Cerebellar cortex (tissue), 1 donor: ENCODE measurements around the gene PRRC2C.
A peak's percentile ranks its signal among the peaks of the same experiment; 100 is the strongest.
"Not testable (repeated sequence)": the region's sequence is repeated elsewhere in the genome, so short reads cannot be mapped to it uniquely, and the experiment has no call there.

Source experiments
- DNase-seq: peaks from one replicate; pipeline ENCODE4 v3.0.0-alpha.2; 2015; ENCODE audit warnings: low spot score

The PRRC2C gene

GRCh38 chr1:171583591-171584201 lies 98.4 kb downstream of the PRRC2C start:
- DNase-seq: peak; percentile 13

GRCh38 chr1:171585715-171586114 lies 100.4 kb downstream of the PRRC2C start:
- no peak for DNase-seq

GRCh38 chr1:171588230-171588629 lies 102.9 kb downstream of the PRRC2C start:
- no peak for DNase-seq

- DNase-seq: no peak
Observed at GRCh38 chr1:171590022-171590421, 104.7 kb downstream of the PRRC2C start.

- DNase-seq: no peak
Observed at GRCh38 chr1:171595324-171595723, 110.0 kb downstream of the PRRC2C start.

- no peak for DNase-seq
Observed at GRCh38 chr1:171596119-171596518, 110.8 kb downstream of the PRRC2C start.

GRCh38 chr1:171596705-171597104 lies 111.4 kb downstream of the PRRC2C start:
- DNase-seq: no peak

- no peak for DNase-seq
Observed at GRCh38 chr1:171597203-171597602, 111.9 kb downstream of the PRRC2C start.

- DNase-seq: not testable (repeated sequence)
Observed at GRCh38 chr1:171600310-171600709, 115.0 kb downstream of the PRRC2C start.

GRCh38 chr1:171600862-171601261 lies 115.5 kb downstream of the PRRC2C start:
- DNase-seq: no peak

- DNase-seq: not testable (repeated sequence)
Observed at GRCh38 chr1:171603042-171603441, 117.7 kb downstream of the PRRC2C start.

GRCh38 chr1:171606402-171606941 lies 121.1 kb downstream of the PRRC2C start:
- DNase-seq: no peak

GRCh38 chr1:171610385-171610784 lies 125.1 kb downstream of the PRRC2C start:
- no peak for DNase-seq

GRCh38 chr1:171611306-171611705 lies 126.0 kb downstream of the PRRC2C start:
- DNase-seq: no peak

- no peak for DNase-seq
Observed at GRCh38 chr1:171613282-171613681, 128.0 kb downstream of the PRRC2C start.

GRCh38 chr1:171615122-171615906 lies 130.0 kb downstream of the PRRC2C start:
- DNase-seq: not testable (repeated sequence)

GRCh38 chr1:171616586-171616985 lies 131.3 kb downstream of the PRRC2C start:
- DNase-seq: no peak

- DNase-seq: no peak
Observed at GRCh38 chr1:171622152-171622462, 136.8 kb downstream of the PRRC2C start, which contains the start of gene MYOCOS. TSS of gene MYOCOS (plus strand) at chr1:171622243. CDS start at chr1:171623884, 1,641 bp downstream.

- no peak for DNase-seq
Observed at GRCh38 chr1:171623651-171624331, 138.5 kb downstream of the PRRC2C start.

- DNase-seq: no peak
Observed at GRCh38 chr1:171625225-171625624, 139.9 kb downstream of the PRRC2C start.

GRCh38 chr1:171627020-171627419 lies 141.7 kb downstream of the PRRC2C start:
- DNase-seq: no peak

- no peak for DNase-seq
Observed at GRCh38 chr1:171628225-171628624, 142.9 kb downstream of the PRRC2C start.

- DNase-seq: peak; percentile 70
Observed at GRCh38 chr1:171635661-171636060, 150.3 kb downstream of the PRRC2C start.
